Superior temporal gyrus (tissue), 1 donor: ENCODE measurements around the gene RPL39L.

Source experiments
- DNase-seq: peaks from one replicate; pipeline ENCODE4 v3.0.0-alpha.2; 2016; ENCODE audit errors: extremely low spot score

RPL39L gene

GRCh38 chr3:187098923-187099512 lies 40.3 kb downstream of the RPL39L start:
- no peak for DNase-seq

GRCh38 chr3:187093320-187093719 lies 46.0 kb downstream of the RPL39L start:
- DNase-seq = no peak

GRCh38 chr3:187088701-187089100 lies 50.6 kb downstream of the RPL39L start:
- no peak for DNase-seq

GRCh38 chr3:187086831-187087230 lies 52.5 kb downstream of the RPL39L start:
- DNase-seq = no peak

GRCh38 chr3:187085933-187086332 lies 53.4 kb downstream of the RPL39L start:
- DNase-seq = no peak

- no peak for DNase-seq
Measured at GRCh38 chr3:187085021-187085666, 54.2 kb downstream of the RPL39L start.

GRCh38 chr3:187084580-187084979 lies 54.7 kb downstream of the RPL39L start:
- no peak for DNase-seq

GRCh38 chr3:187084126-187084525 lies 55.2 kb downstream of the RPL39L start:
- no peak for DNase-seq

- DNase-seq = no peak
Measured at GRCh38 chr3:187082758-187083375, 56.4 kb downstream of the RPL39L start.

GRCh38 chr3:187080799-187081450 lies 58.4 kb downstream of the RPL39L start:
- DNase-seq = no peak

- DNase-seq = no peak
Measured at GRCh38 chr3:187079090-187080022, 59.9 kb downstream of the RPL39L start.

- DNase-seq = no peak
Measured at GRCh38 chr3:187077537-187077936, 61.8 kb downstream of the RPL39L start.

- no peak for DNase-seq
Measured at GRCh38 chr3:187077085-187077484, 62.2 kb downstream of the RPL39L start.

- DNase-seq = no peak
Measured at GRCh38 chr3:187076297-187076696, 63.0 kb downstream of the RPL39L start.

- no peak for DNase-seq
Measured at GRCh38 chr3:187074846-187075245, 64.5 kb downstream of the RPL39L start.

GRCh38 chr3:187073581-187074098 lies 65.7 kb downstream of the RPL39L start:
- no peak for DNase-seq

- DNase-seq = no peak
Measured at GRCh38 chr3:187072511-187072910, 66.8 kb downstream of the RPL39L start.

GRCh38 chr3:187072102-187072501 lies 67.2 kb downstream of the RPL39L start:
- no peak for DNase-seq
